ENCODE results near the gene KCNMB2.
A peak's percentile ranks its signal among the peaks of the same experiment; 100 is the strongest.

KCNMB2 gene

DNA sequence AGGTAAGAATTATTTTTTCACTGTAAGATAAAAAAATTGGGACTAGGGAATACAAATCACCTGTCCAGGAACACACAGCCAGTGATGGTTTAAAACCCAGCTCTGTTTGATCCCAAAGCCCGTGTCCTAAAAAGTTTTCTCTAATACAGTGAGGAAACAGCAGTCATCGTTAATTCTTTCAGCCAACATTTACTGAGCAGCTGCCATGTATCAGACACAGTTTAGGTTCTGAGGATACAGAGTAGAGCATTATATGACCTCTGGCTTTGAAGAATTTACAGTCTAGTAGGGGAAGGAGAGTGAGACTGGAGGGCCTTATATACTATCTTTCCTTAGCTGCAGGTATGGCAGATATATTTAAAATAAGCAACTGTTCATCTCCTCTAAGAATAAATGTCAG is 82.7 kb downstream of the KCNMB2 start:
- H3K4me3 ChIP-seq (ENCODE audit: low read depth, low read length), result no peak overlapping the region
- DNase-seq (ENCODE audit: low read depth), result no peak
- TF ChIP-seq, protein P1, sequence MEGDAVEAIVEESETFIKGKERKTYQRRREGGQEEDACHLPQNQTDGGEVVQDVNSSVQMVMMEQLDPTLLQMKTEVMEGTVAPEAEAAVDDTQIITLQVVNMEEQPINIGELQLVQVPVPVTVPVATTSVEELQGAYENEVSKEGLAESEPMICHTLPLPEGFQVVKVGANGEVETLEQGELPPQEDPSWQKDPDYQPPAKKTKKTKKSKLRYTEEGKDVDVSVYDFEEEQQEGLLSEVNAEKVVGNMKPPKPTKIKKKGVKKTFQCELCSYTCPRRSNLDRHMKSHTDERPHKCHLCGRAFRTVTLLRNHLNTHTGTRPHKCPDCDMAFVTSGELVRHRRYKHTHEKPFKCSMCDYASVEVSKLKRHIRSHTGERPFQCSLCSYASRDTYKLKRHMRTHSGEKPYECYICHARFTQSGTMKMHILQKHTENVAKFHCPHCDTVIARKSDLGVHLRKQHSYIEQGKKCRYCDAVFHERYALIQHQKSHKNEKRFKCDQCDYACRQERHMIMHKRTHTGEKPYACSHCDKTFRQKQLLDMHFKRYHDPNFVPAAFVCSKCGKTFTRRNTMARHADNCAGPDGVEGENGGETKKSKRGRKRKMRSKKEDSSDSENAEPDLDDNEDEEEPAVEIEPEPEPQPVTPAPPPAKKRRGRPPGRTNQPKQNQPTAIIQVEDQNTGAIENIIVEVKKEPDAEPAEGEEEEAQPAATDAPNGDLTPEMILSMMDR (IDR thresholded peaks at IDR 0.05; ENCODE audit: control insufficient read depth, extremely low read depth, insufficient read depth), result no peak

GRCh38 chr3:178623666-178624255 is 87.5 kb downstream of the KCNMB2 start:
- DNase-seq (ENCODE audit: low read depth), result no peak

DNA sequence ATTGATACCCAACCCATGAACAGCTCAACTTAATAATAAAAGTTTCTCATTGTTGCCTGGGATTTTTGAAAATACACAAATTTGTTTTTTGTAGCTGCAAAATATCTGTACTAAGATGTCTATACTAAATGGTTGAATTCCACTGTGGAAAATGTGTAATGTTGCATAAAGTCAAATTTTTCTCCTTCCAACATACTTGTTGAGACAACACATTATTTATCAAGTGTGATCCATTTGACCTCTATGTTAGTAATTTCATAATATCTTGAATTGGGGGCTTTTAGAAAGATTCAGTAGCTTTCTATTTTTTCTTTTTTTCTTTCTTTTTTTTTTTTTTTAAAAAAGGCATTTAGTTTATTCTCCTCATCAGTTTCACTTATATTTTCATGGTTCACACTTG is 88.0 kb downstream of the KCNMB2 start:
- TF ChIP-seq, protein P1 (IDR thresholded peaks at IDR 0.05; ENCODE audit: control insufficient read depth, extremely low read depth, insufficient read depth), result no peak
- DNase-seq (ENCODE audit: low read depth), result no peak
- H3K4me3 ChIP-seq (ENCODE audit: low read depth, low read length), result no peak overlapping the region

More at GRCh38 chr3:178623666-178624255, 87.5 kb downstream of the KCNMB2 start:
- TF ChIP-seq, protein P1 (IDR thresholded peaks at IDR 0.05; ENCODE audit: control insufficient read depth, extremely low read depth, insufficient read depth), result no peak
- H3K4me3 ChIP-seq (ENCODE audit: low read depth, low read length), result no peak overlapping the region

DNA sequence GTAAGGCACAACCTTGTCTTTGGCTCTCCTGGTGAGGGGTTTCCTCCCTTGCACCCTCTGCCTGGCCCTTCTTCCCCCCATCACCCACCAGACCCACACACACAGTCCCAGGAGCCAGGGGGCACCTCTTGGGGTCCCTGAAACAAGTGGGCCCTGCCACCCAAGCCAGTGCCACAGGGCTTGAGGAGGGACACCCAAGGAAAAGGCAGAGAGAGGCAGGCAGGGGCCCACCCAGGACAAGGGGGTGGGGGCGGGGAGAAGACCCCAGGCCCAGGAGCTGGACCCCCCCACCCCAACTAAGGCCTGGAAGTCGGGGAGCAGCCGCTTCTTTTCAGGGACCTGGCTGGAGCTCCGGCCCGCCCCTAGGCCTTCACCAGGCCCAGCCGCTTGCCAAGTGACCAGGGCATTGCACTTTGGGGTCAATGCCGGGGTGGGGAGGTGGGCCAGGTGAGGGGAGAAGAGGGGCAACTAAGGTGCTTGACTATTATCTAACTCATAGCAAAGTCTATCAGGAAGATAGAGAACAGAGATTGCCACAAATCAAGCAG is 88.9 kb downstream of the KCNMB2 start:
- no peak for DNase-seq (ENCODE audit: low read depth)
- TF ChIP-seq, protein P1 (IDR thresholded peaks at IDR 0.05; ENCODE audit: control insufficient read depth, extremely low read depth, insufficient read depth), result no peak
- no peak overlapping the region for H3K4me3 ChIP-seq (ENCODE audit: low read depth, low read length)

- TF ChIP-seq, protein P1 (IDR thresholded peaks at IDR 0.05; ENCODE audit: control insufficient read depth, extremely low read depth, insufficient read depth), result no peak
- H3K4me3 ChIP-seq (ENCODE audit: low read depth, low read length), result no peak overlapping the region
- no peak for DNase-seq (ENCODE audit: low read depth)
These were observed 91.8 kb downstream of the KCNMB2 start for GRCh38 chr3:178628037-178628436.

DNA sequence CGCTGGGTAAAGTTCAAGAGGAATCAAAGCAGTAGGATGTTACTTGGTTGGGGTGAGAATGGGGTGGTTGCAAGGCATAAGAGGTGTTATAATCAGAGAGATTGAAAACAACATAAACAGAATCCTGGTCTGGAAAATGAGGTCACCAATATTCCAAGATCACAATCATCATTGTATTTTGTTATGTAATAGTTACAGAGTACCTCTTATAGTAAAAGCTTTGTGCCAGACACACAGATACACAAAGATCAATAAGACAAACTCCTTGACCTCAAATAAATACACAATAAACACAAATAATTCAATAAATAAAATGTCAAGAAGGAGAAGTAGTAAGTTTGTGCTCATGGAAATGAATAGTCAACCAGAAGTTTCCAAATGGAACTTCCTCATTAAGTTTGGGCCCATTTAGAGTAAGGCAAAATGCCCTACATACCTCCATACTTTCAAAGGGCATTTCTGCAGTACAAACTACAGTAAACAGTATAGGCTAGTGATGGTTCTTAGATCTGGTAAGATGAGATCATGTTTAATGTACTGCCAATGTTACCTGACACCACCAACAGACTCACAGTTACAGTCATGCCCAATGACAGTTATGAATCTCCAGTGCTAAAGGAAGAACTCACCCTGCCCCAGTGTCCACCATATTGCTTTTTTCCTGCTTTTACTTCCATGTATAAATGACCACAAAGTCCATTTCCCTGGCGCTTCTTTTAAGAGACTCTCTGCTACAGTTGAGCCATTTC is 93.4 kb downstream of the KCNMB2 start:
- DNase-seq (ENCODE audit: low read depth), result peak; percentile 33
- TF ChIP-seq, protein P1 (IDR thresholded peaks at IDR 0.05; ENCODE audit: control insufficient read depth, extremely low read depth, insufficient read depth), result no peak
- H3K4me3 ChIP-seq (ENCODE audit: low read depth, low read length), result no peak overlapping the region
